K562 (cell line): Measurements from ENCODE around the gene MCU. TPM values are rescaled to one million over a fixed set of nuclear protein-coding genes. Genes with fewer than 3 reads are reported as not detected.

Source experiments
- ATF1 ChIP-seq, 2 experiments: fragments of 450-650 bp in 1 of 2; IDR thresholded peaks; 2 replicates each; pipeline ENCODE4 v1.6.1; 2016; ENCODE audit warnings: missing compliant biosample characterization in 1 of 2, missing genetic modification characterization in 1 of 2
- BRD4 ChIP-seq: fragments of 200-600 bp; sonication (generic); IDR thresholded peaks from 2 replicates; pipeline ENCODE4 v1.6.1; 2017; ENCODE audit warnings: inconsistent platforms
- ESRRB ChIP-seq: fragments of 250-450 bp; sonication (Bioruptor Pico); IDR thresholded peaks from 2 replicates; pipeline ENCODE4 v1.5.0; 2020; ENCODE audit warnings: mild to moderate bottlenecking, moderate library complexity, borderline replicate concordance
- KDM1A ChIP-seq, 2 experiments: fragments of 450-650 bp; IDR thresholded peaks; 2 replicates each; pipeline ENCODE4 v1.6.1; 2016; ENCODE audit warnings: mild to moderate bottlenecking in 2 of 2
- MIER1 ChIP-seq: fragments of 450-650 bp; IDR thresholded peaks from 2 replicates; pipeline ENCODE4 v1.6.1; 2016; ENCODE audit warnings: antibody characterized with exemption, mild to moderate bottlenecking, low read depth
- PBX2 ChIP-seq, 2 experiments: IDR thresholded peaks in 1 of 2; conservative IDR thresholded peaks in 1 of 2; 2 replicates each; pipeline ENCODE4 v1.6.1; 2016; ENCODE audit warnings: low read depth in 2 of 2, mild to moderate bottlenecking in 1 of 2, missing compliant biosample characterization in 1 of 2, missing genetic modification characterization in 1 of 2, moderate library complexity in 1 of 2
- POLR2B ChIP-seq: fragments of 450-650 bp; IDR thresholded peaks from 2 replicates; pipeline ENCODE4 v1.6.1; 2018; ENCODE audit warnings: low read depth; ENCODE audit not compliant: partially characterized antibody
- RBM25 ChIP-seq: fragments of 200-400 bp; formaldehyde crosslinking; IDR thresholded peaks from 2 replicates; pipeline ENCODE4 v1.6.1; 2018; ENCODE audit warnings: low read length, low read depth, moderate library complexity; ENCODE audit not compliant: severe bottlenecking
- SREBF2 ChIP-seq: sonication (generic); formaldehyde crosslinking; IDR thresholded peaks from 2 replicates; pipeline ENCODE4 v1.4.0; 2020; ENCODE audit warnings: mild to moderate bottlenecking, missing genetic modification reagents
- USF1 ChIP-seq: sonication (generic); formaldehyde crosslinking; IDR thresholded peaks from 2 replicates; pipeline ENCODE4 v1.9.0; 2022; ENCODE audit warnings: mild to moderate bottlenecking, missing genetic modification reagents
- ZBTB17 ChIP-seq: fragments of 450-650 bp; formaldehyde crosslinking; IDR thresholded peaks from 2 replicates; pipeline ENCODE4 v1.4.0; 2020; ENCODE audit warnings: mild to moderate bottlenecking
- ZBTB40 ChIP-seq, 2 experiments: fragments of 450-650 bp in 1 of 2; sonication (generic) in 1 of 2; formaldehyde crosslinking in 1 of 2; IDR thresholded peaks; 2 replicates each; pipeline versions ENCODE4 v1.7.1 to v1.9.0; 2016 to 2022; ENCODE audit warnings: inconsistent platforms in 1 of 2, mild to moderate bottlenecking in 1 of 2, missing genetic modification reagents in 1 of 2
- ZNF586 ChIP-seq: fragments of 450-650 bp; formaldehyde crosslinking; conservative IDR thresholded peaks from 2 replicates; pipeline ENCODE4 v1.4.0; 2020; ENCODE audit warnings: mild to moderate bottlenecking, moderate library complexity
- ZSCAN32 ChIP-seq: fragments of 450-650 bp; formaldehyde crosslinking; IDR thresholded peaks from 2 replicates; pipeline ENCODE4 v1.4.0; 2020; ENCODE audit warnings: mild to moderate bottlenecking, moderate library complexity
- polyA plus RNA-seq, 8 experiments: library from polyadenylated mRNA; depleted of rRNA in 4 of 8; stranded (reverse) in 5 of 8; unstranded in 3 of 8; fragments of >200 nt; fragmentation: Nextera tagmentation in 2 of 8; fragmentation: Illumina TruSeq in 1 of 8; extraction: Ambion mirVana in 2 of 8; extraction: Trizol in 1 of 8; gene quantifications; 2 replicates each; pipeline versions ENCODE4 v1.2.1 to v1.2.3, GENCODE V29; 2011 to 2014; ENCODE audit warnings: inconsistent platforms in 1 of 8, missing spikeins in 1 of 8
- total RNA-seq, 7 experiments: library from RNA; depleted of rRNA in 6 of 7; stranded (reverse); fragments of >200 nt in 6 of 7; fragmentation: Illumina TruSeq in 2 of 7; extraction: Trizol in 2 of 7; gene quantifications; 2 replicates each; pipeline versions ENCODE4 v1.2.1 to v1.2.3, GENCODE V29; 2011 to 2021; ENCODE audit warnings: low replicate concordance in 1 of 7

The MCU gene
- total and polyA plus RNA-seq, 9 of the 15 experiments (the other 6 are each of a cell fraction or from before 2014, with no cell fraction given), result 8.2 to 88.8 (median 21.3) TPM

- TF ChIP-seq KDM1A (IDR thresholded peaks at IDR 0.05), result 0 out of 4 replicates have a peak, but pooled peaks of 1 of the 2 experiments have one; percentile 3
- no peak for TF ChIP-seq USF1 (CRISPR knock-in tag)
- TF ChIP-seq MIER1, result no peak
- no peak for TF ChIP-seq ZBTB17 (CRISPR knock-in tag)
- 0 out of 2 replicates have a peak, but pooled peaks have one; percentile 13 for TF ChIP-seq ZBTB40 (IDR thresholded peaks at IDR 0.05)
- no peak for TF ChIP-seq ZBTB40 (CRISPR knock-in tag; IDR thresholded peaks at IDR 0.05)
- no peak for TF ChIP-seq BRD4
- no peak for TF ChIP-seq POLR2B
- TF ChIP-seq SREBF2, result no peak
- no peak for TF ChIP-seq ESRRB (CRISPR knock-in tag)
- TF ChIP-seq PBX2 (CRISPR knock-in tag; IDR thresholded peaks at IDR 0.05; ENCODE audit: low read depth), result no peak
- peak; percentile 75 for TF ChIP-seq PBX2 (tag; conservative IDR thresholded peaks at IDR 0.05; ENCODE audit: low read depth)
- no peak for TF ChIP-seq ATF1 (CRISPR knock-in tag; IDR thresholded peaks at IDR 0.05)
- TF ChIP-seq ATF1 (tag; IDR thresholded peaks at IDR 0.05), result 0 out of 2 replicates have a peak, but pooled peaks have one; percentile 5
- peak; percentile 46 for TF ChIP-seq RBM25
- TF ChIP-seq ZNF586 (CRISPR knock-in tag), result no peak
- TF ChIP-seq ZSCAN32 (CRISPR knock-in tag), result no peak
These were observed 1.7 kb upstream of the MCU start (continued) for GRCh38 chr10:72690071-72690755.
